ENCODE data around the gene BEND5.
A peak's percentile ranks its signal among the peaks of the same experiment; 100 is the strongest.

BEND5 gene, protein sequence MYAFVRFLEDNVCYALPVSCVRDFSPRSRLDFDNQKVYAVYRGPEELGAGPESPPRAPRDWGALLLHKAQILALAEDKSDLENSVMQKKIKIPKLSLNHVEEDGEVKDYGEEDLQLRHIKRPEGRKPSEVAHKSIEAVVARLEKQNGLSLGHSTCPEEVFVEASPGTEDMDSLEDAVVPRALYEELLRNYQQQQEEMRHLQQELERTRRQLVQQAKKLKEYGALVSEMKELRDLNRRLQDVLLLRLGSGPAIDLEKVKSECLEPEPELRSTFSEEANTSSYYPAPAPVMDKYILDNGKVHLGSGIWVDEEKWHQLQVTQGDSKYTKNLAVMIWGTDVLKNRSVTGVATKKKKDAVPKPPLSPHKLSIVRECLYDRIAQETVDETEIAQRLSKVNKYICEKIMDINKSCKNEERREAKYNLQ

DNA sequence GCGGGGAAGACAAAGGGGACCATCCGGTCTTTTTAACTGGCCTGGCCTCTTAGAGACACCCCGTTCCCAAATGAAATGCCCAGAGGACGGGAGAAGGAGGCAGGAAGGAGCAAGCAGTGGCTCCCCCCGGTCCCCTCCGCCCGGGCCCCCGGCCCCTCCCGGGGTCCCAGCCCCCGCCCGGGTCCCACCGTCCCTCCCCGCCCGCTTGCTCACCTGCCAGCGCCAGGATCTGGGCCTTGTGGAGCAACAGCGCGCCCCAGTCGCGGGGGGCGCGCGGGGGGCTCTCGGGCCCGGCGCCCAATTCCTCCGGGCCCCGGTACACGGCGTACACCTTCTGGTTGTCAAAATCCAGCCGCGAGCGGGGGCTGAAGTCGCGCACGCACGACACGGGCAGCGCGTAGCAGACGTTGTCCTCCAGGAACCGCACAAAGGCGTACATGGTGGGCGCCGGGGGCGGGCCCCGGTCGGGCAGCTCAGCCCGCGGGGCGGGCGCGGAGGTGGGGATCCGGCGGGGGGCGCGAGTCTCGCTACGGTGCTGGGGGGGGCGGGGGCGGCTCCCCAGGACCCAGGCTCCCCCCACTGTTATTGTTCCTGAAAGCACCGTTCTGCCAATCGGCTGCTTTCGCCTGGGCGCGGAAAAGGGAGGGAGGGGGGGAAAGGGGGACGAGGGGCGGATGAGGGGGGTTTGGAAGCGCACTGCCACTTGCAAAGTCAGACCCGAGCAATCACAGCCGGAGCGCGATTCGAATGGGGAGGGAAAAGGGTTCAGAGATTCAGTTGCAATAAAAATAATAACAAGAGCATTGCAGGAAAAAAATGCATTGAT, at the start of gene BEND5:
Gene BEND5, minus strand, starts transcription at position 499 of the 826 bp plus-strand sequence. Its CDS starts 60 bp downstream, at position 439.
- peak; percentile 50 for DNase-seq

- DNase-seq = no peak
These were observed 46.5 kb upstream of the BEND5 start for GRCh38 chr1:48823168-48823567.

DNA sequence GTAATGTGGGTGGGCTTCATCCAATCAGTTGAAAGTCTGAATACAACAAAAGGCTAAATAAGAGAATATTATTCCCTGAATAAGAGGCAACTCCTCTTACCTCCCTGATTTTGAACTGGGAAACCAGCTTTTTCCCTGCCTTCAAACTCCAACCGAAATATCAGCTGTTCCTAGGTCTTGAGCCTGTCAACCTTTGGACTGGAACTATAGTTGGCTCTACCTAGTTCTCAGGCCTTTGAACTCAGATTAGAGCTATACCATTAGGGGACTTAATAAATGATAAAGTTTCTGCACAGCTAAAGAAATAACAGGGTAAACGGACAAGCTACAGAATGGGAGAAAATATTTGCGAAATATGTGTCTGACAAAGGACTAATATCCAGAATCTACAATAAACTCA, 43.8 kb upstream of the BEND5 start:
- no peak for DNase-seq

DNA sequence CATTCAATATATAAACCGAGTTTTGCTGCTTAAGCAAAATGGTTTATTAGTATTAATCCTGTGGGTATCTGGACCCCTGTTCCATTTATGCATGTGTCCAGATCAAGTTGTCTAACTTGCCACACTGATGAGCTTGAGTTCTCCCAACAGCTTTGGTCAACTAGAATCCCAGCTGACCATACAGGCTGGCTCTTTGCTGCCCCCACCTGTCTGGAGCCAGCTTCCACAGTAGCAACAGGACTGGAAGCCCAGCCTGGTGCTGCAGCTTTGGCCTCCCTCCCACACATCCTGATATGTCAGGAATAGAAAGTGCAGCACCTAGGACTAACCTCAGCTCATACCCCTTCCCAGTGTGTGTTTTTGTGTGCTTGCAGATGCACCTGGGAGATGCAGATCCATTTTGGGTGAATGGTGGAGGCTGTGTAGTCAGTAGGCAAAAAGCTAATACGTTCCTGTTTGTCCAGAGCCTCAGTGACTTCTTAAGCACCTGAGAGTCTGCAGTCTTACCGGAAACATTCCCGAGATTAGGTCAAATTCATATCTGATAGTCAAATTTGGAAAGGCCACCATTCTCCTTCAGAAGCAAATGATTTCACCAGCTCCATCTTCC, 40.9 kb upstream of the BEND5 start:
- DNase-seq = no peak

DNA sequence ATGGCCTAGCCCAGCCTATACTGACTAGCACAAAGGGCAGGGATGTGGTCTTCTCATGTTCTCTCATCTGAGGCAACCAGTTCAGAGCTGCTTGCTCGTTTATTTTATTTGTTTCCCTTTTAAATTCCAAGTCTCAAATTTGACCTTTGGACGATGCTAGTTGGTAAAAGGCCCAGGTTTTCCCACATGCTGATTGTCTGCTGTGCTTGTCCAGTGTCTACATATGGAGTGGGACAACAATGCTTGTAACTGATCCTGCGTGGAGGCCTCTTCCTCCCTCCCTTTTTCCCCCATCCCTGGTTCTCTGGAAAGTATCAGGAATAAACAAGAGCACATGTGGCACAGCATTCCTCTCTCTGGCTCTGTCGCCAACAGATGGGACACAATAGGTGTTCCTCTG, 34.0 kb upstream of the BEND5 start:
- DNase-seq = no peak

- DNase-seq = no peak
These were observed 31.8 kb upstream of the BEND5 start for GRCh38 chr1:48808496-48808895.

DNA sequence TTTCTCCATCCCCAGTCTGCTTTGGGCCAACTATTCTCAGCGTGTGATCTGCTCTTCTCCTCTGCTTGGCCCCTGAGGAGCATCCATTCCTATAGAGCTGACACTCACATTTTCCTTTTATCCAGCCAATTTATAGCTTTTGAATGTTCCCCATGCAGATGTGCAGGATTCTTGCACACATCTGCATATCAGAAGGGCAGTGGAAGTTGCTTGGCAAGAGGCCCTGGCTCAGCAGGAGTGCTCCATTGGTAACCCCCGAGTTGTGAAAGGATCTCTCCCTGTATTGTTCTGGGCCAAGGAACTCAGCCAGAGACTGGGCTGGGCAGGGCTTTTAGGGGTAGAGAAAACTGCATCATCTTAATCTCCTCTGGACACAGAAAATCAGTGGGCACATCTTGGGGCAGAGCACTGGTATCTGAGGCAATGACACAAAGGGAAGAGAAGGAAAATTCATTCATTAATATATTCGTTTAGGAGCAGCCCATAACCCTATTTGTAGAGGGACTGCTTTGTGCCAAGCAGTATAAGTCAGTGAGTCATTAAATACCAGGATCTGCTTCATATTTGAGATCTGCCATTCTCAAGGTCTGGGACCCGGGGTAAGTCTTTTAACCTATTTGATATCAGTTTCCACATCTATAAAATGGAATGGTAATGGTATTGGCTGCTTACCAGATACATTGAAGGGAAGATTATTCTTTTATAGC, 31.0 kb upstream of the BEND5 start:
- no peak for DNase-seq

- DNase-seq = no peak
These were observed 26.8 kb upstream of the BEND5 start for GRCh38 chr1:48803474-48803873.

DNA sequence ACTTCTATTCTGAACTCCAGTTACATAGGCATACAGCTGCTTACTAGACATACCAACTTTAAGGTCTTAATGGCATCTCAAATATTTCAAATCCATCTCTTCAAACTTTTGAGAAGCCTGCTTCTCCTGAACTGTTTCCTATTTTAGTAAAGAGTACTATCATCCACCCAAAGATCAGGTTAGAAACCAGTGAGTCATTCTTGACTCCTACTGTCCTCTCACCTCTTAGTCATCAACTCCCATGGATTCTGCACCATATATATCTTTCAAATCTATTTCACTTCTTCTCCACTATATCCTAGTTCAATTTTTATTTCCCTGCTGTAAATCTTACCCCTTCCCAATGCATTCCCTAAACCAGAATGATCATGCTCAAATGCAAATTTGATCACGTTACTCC, 18.1 kb upstream of the BEND5 start:
- DNase-seq = no peak

DNA sequence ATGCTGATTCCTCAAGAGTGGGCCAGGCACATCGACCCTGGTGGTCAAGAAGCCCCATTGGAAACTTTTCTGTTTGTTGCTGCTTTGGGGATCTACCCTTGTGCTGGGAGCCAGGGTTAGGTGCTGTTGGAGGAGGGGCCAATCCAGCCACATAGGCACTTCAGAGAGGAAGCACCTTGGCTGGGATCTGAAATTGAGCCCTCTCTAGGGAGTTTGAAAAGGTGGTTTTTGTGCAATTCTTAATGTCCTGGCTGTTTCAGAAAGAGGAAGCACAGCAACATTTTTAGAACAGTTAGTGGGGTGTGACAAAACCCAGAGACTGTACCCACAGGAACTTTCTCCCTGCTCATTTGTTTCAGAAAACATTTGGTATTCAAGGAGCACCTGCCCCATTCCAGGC, 17.2 kb upstream of the BEND5 start:
- no peak for DNase-seq

GRCh38 chr1:48792961-48793360, 16.3 kb upstream of the BEND5 start:
- no peak for DNase-seq

DNA sequence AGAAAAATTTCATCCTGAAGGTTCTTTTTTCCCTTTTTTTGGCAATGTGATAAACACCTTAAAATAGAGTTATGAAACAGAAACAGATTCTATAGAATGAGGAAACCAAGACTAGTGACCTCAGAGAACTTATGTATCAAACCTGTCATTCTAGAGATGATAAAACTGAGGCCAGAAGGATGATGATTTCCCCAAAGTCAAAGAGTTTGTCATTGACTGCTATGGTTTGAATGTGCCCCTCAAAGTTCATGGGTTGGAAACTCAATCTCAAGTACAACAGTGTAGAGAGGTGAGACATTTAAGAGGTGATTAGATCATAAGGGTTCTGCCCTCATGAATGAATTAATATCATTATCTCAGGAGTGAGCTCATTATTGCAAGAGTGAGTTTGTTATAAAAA, 13.7 kb upstream of the BEND5 start:
- no peak for DNase-seq

- DNase-seq = no peak
These were observed 13.2 kb upstream of the BEND5 start for GRCh38 chr1:48789903-48790302.

- no peak for DNase-seq
These were observed 9.2 kb upstream of the BEND5 start for GRCh38 chr1:48785869-48786268.

GRCh38 chr1:48784301-48784700, 7.6 kb upstream of the BEND5 start:
- no peak for DNase-seq

- no peak for DNase-seq
These were observed 666 bp upstream of the BEND5 start for GRCh38 chr1:48777219-48777895.

- no peak for DNase-seq
These were observed 779 bp downstream of the BEND5 start for GRCh38 chr1:48775831-48776392.

DNA sequence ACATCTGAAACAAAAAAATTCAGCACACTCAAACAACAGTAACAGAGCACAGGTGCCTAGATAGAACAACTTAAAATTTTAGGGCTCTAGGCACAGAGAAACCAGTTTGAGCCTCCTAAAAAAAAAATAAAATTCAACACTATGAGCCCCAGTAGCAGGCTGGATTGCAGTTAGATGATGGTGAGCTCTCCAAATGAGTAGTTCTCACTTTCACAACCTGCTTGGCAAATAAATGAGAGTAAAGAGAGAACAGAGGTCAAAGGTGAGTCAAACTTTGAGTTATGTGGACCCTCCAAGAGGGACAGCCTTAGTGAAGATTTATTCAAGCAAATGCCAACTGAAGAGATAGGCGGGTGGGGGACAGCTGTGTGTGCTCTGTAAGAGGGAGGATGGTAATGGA, 3.6 kb downstream of the BEND5 start:
- no peak for DNase-seq

GRCh38 chr1:48772211-48772610, 4.5 kb downstream of the BEND5 start:
- DNase-seq = no peak

DNA sequence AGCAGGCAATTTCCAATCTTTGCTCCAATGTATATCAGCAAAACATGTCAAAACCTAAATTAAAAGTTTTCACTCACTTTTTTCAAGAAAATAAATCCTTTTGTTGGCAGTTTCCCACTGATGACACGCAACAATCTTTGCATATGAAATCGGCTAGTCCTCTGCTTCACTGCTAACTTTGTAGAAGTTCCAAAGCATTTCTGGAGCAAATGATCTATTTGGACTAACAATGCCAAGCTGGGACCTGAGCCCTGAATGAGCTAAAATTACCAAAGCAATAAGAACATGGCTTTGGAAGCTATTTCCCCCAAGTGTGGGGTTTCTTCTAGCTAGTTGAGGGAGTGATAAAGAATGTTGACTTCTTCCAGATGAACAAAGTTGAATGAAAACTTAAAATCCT, 5.1 kb downstream of the BEND5 start:
- no peak for DNase-seq

GRCh38 chr1:48767975-48768510, 8.6 kb downstream of the BEND5 start:
- no peak for DNase-seq

- no peak for DNase-seq
These were observed 11.4 kb downstream of the BEND5 start for GRCh38 chr1:48765335-48765734.

All from stimulated activated CD4-positive, alpha-beta T cell treated with anti-CD3 and anti-CD28 coated beads, Interleukin-4, amount 100 ng/mL, for 1 hour (primary cell).